Neural progenitor cell (in vitro differentiated cells): Measurements from ENCODE around the gene PIGL.
A peak's percentile ranks its signal among the peaks of the same experiment; 100 is the strongest.

ENCODE experiments used
- EZH2 ChIP-seq: fragments of 200-600 bp; sonication (generic); IDR thresholded peaks from 2 replicates; pipeline ENCODE4 v1.6.1; 2017; ENCODE audit warnings: antibody characterized with exemption, mild to moderate bottlenecking, moderate library complexity
- TF ChIP-seq, protein P1 (sequence below): fragments of 200-600 bp; sonication (generic); IDR thresholded peaks from 2 replicates; pipeline ENCODE4 v1.5.1; 2017; ENCODE audit warnings: antibody characterized with exemption, mild to moderate bottlenecking

DNA sequence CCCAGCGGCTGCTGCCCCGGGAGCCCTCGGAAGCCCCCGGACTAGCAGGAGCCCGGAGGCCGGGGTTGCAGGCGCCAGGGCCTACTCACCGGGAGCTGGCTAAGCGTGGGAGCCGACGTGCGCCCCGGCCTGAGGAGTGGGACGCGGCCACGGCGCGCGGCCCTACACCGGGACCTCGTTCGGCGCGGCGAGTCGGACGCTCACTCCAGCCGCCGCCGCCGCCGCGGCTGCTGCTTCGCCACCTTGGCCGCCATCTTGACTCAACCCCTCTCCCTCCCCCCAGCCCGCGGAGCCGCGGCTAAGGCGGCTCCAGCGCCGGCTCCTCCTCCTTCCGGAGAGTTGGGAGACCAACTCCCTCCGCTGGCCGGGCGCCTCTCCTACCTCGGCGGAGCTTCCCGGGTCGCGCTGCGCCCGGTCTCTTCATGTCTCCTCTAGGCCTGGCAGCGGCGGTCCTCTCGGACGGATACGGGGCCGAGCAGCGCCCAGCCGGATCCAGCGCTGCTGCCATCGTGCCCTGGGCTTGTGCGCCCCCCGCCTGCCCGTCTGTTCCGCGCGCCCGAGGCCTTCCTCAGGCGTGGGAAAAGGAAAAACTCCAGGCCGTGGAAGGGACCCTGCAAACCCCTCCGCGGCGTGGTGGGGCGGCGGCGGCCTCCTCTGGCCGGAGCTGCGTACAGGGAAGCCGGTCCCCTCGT is 1.6 kb upstream of the PIGL start, which contains the start of gene NCOR1:
- TF ChIP-seq, protein P1, sequence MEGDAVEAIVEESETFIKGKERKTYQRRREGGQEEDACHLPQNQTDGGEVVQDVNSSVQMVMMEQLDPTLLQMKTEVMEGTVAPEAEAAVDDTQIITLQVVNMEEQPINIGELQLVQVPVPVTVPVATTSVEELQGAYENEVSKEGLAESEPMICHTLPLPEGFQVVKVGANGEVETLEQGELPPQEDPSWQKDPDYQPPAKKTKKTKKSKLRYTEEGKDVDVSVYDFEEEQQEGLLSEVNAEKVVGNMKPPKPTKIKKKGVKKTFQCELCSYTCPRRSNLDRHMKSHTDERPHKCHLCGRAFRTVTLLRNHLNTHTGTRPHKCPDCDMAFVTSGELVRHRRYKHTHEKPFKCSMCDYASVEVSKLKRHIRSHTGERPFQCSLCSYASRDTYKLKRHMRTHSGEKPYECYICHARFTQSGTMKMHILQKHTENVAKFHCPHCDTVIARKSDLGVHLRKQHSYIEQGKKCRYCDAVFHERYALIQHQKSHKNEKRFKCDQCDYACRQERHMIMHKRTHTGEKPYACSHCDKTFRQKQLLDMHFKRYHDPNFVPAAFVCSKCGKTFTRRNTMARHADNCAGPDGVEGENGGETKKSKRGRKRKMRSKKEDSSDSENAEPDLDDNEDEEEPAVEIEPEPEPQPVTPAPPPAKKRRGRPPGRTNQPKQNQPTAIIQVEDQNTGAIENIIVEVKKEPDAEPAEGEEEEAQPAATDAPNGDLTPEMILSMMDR: peak; percentile 44
- no peak for TF ChIP-seq EZH2
